H1 (cell line): Measurements from ENCODE around the gene CUX1. TPM values are rescaled to one million over a fixed set of nuclear protein-coding genes. Genes with fewer than 3 reads are reported as not detected.

Source experiments
- CTCF ChIA-PET: fragments of 300-600 bp; sonication (Branson Sonifier 250); formaldehyde crosslinking; loops from one replicate; lab custom pipeline; 2021; ENCODE audit not compliant: partially characterized antibody; lab: Charles Lee
- POLR2A ChIA-PET: fragments of 300-600 bp; sonication (Branson Sonifier 250); formaldehyde crosslinking; loops from one replicate; lab custom pipeline; 2021; ENCODE audit warnings: inconsistent platforms; ENCODE audit not compliant: partially characterized antibody; lab: Charles Lee
- DNase-seq, 2 experiments: peaks; one replicate each; pipeline versions ENCODE4 v3.0.0 to v3.0.0-alpha.2; 2010 to 2022; ENCODE audit warnings: low spot score in 2 of 2, low read depth in 1 of 2, mixed read lengths in 1 of 2
- FAIRE-seq: peaks from 2 replicates; lab custom pipeline; 2011; peaks lifted over from hg19 to GRCh38; lab: Jason Lieb, UNC
- H2AFZ ChIP-seq: 2 replicates; pipeline ENCODE4 v1.8.1; 2012; ENCODE audit warnings: low read length, inconsistent platforms
- H2AK5ac ChIP-seq: 2 replicates; pipeline ENCODE4 v1.6.1; 2013; ENCODE audit warnings: low read depth, low read length
- H2BK120ac ChIP-seq: replicated peaks from 2 replicates; pipeline ENCODE3; 2013; ENCODE audit warnings: low read depth, low read length, inconsistent platforms
- H2BK12ac ChIP-seq: 2 replicates; pipeline ENCODE4 v1.6.1; 2013; ENCODE audit warnings: low read depth, low read length
- H2BK15ac ChIP-seq: 2 replicates; pipeline ENCODE4 v1.6.1; 2013; ENCODE audit warnings: low read length
- H2BK20ac ChIP-seq: 2 replicates; pipeline ENCODE4 v1.6.1; 2013; ENCODE audit warnings: low read length
- H2BK5ac ChIP-seq: 2 replicates; pipeline ENCODE4 v1.6.1; 2013; ENCODE audit warnings: low read depth, low read length
- H3K14ac ChIP-seq: 2 replicates; pipeline ENCODE4 v1.6.1; 2013; ENCODE audit warnings: inconsistent platforms; ENCODE audit not compliant: insufficient read length
- H3K18ac ChIP-seq: 2 replicates; pipeline ENCODE4 v1.6.1; 2013; ENCODE audit warnings: low read length; ENCODE audit errors: extremely low read depth
- H3K23ac ChIP-seq: 2 replicates; pipeline ENCODE4 v1.6.1; 2013; ENCODE audit warnings: inconsistent platforms; ENCODE audit not compliant: insufficient read length
- H3K23me2 ChIP-seq: 2 replicates; pipeline ENCODE4 v1.6.1; 2013; ENCODE audit warnings: low read depth, low read length
- H3K27ac ChIP-seq: 2 replicates; pipeline ENCODE4 v1.6.1; 2011; ENCODE audit warnings: low read depth, low read length, inconsistent platforms
- H3K27me3 ChIP-seq, 4 experiments: replicated peaks in 1 of 4; 1 replicate in 1 of 4; 2 replicates in 3 of 4; pipeline versions ENCODE4 v1.6.1 to v1.8.1; 2011 to 2013; ENCODE audit warnings: low read length in 3 of 4, mild to moderate bottlenecking in 3 of 4, inconsistent platforms in 2 of 4, mixed read lengths in 2 of 4, moderate library complexity in 1 of 4; ENCODE audit not compliant: control insufficient read depth in 3 of 4, insufficient read depth in 3 of 4; ENCODE audit errors: extremely low read depth in 1 of 4
- H3K36me3 ChIP-seq, 4 experiments: 2 replicates each; pipeline versions ENCODE4 v1.6.1 to v1.8.1; 2011 to 2013; ENCODE audit warnings: mild to moderate bottlenecking in 4 of 4, low read length in 3 of 4, moderate library complexity in 2 of 4, control low read depth in 1 of 4, inconsistent platforms in 1 of 4; ENCODE audit not compliant: insufficient read depth in 4 of 4, control insufficient read depth in 2 of 4
- H3K4ac ChIP-seq: replicated peaks from 2 replicates; pipeline ENCODE3; 2013; ENCODE audit warnings: low read length, low read depth, mixed read lengths, inconsistent platforms; ENCODE audit not compliant: insufficient read length
- H3K4me1 ChIP-seq, 4 experiments: replicated peaks in 1 of 4; 1 replicate in 1 of 4; 2 replicates in 3 of 4; pipeline versions ENCODE4 v1.6.1 to v1.8.1; 2011 to 2013; ENCODE audit warnings: low read length in 3 of 4, inconsistent platforms in 2 of 4, mixed read lengths in 1 of 4; ENCODE audit not compliant: insufficient read depth in 4 of 4, control insufficient read depth in 3 of 4
- H3K4me2 ChIP-seq, 2 experiments: 2 replicates each; pipeline versions ENCODE4 v1.6.1 to v1.8.1; 2011 to 2013; ENCODE audit warnings: low read depth in 2 of 2, low read length in 2 of 2, control low read depth in 1 of 2, inconsistent platforms in 1 of 2, mild to moderate bottlenecking in 1 of 2; ENCODE audit not compliant: insufficient read depth in 1 of 2
- H3K4me3 ChIP-seq, 4 experiments: fragments of 200-600, 300-600 bp in 1 of 4; sonication (generic), shearing (Covaris generic), sonication (Bioruptor Twin) in 1 of 4; 2 replicates each; pipeline versions ENCODE4 v1.5.1 to v1.8.1; 2011 to 2016; ENCODE audit warnings: low read length in 4 of 4, low read depth in 3 of 4, control low read depth in 2 of 4, inconsistent platforms in 2 of 4, mild to moderate bottlenecking in 2 of 4, mixed read lengths in 1 of 4, moderate library complexity in 1 of 4; ENCODE audit not compliant: insufficient read depth in 2 of 4; ENCODE audit errors: extremely low read depth in 1 of 4
- H3K56ac ChIP-seq: replicated peaks from 2 replicates; pipeline ENCODE3; 2013; ENCODE audit warnings: low read depth, mild to moderate bottlenecking, mixed read lengths, low read length, inconsistent platforms; ENCODE audit not compliant: insufficient read length
- H3K79me1 ChIP-seq: 2 replicates; pipeline ENCODE4 v1.6.1; 2013; ENCODE audit warnings: low read depth, low read length, control low read depth
- H3K79me2 ChIP-seq, 2 experiments: 2 replicates each; pipeline versions ENCODE4 v1.6.1 to v1.8.1; 2012 to 2013; ENCODE audit warnings: low read length in 2 of 2, mild to moderate bottlenecking in 2 of 2, inconsistent platforms in 1 of 2; ENCODE audit not compliant: insufficient read depth in 2 of 2, control insufficient read depth in 1 of 2
- H3K9ac ChIP-seq, 4 experiments: replicated peaks in 1 of 4; 1 replicate in 1 of 4; 2 replicates in 3 of 4; pipeline versions ENCODE4 v1.6.1 to v1.8.1; 2011 to 2013; ENCODE audit warnings: low read depth in 3 of 4, low read length in 3 of 4, control low read depth in 2 of 4, mild to moderate bottlenecking in 2 of 4, moderate library complexity in 2 of 4, inconsistent platforms in 1 of 4; ENCODE audit errors: extremely low read depth in 1 of 4
- H3K9me3 ChIP-seq, 2 experiments: 2 replicates each; pipeline versions ENCODE4 v1.6.1 to v1.8.1; 2012 to 2013; ENCODE audit warnings: mild to moderate bottlenecking in 2 of 2, moderate library complexity in 2 of 2, control low read depth in 1 of 2, inconsistent platforms in 1 of 2, low read depth in 1 of 2, low read length in 1 of 2, mixed read lengths in 1 of 2; ENCODE audit not compliant: insufficient read depth in 2 of 2
- H4K20me1 ChIP-seq, 2 experiments: replicated peaks in 1 of 2; 2 replicates each; pipeline versions ENCODE3 to v1.8.1; 2011 to 2013; ENCODE audit warnings: inconsistent platforms in 2 of 2, low read length in 2 of 2, mild to moderate bottlenecking in 1 of 2; ENCODE audit not compliant: insufficient read depth in 2 of 2, control insufficient read depth in 1 of 2
- H4K5ac ChIP-seq: 2 replicates; pipeline ENCODE4 v1.6.1; 2013; ENCODE audit warnings: low read length, low read depth, mixed read lengths, inconsistent platforms; ENCODE audit not compliant: insufficient read length
- H4K8ac ChIP-seq: 2 replicates; pipeline ENCODE4 v1.8.0; 2013; ENCODE audit warnings: mild to moderate bottlenecking, moderate library complexity, low read length, inconsistent platforms; ENCODE audit not compliant: insufficient read depth; ENCODE audit errors: extremely low read depth
- H4K91ac ChIP-seq: replicated peaks from 2 replicates; pipeline ENCODE3; 2013; ENCODE audit warnings: low read length, mixed read lengths, inconsistent platforms; ENCODE audit not compliant: insufficient read length
- CHD1 ChIP-seq: IDR thresholded peaks from 2 replicates; pipeline ENCODE4 v1.6.1; 2012; ENCODE audit warnings: low read depth, low read length, improper control_type of control experiment
- KDM1A ChIP-seq: fragments of 200-600, 300-600 bp; sonication (generic); IDR thresholded peaks from 2 replicates; pipeline ENCODE4 v1.7.1; 2016; ENCODE audit warnings: mild to moderate bottlenecking, low read length, borderline replicate concordance
- SP1 ChIP-seq: IDR thresholded peaks from 2 replicates; pipeline ENCODE4 v1.6.1; 2011; ENCODE audit warnings: low read depth, low read length
- WGBS, 2 experiments: shearing (Covaris generic) in 1 of 2; methylation state at CpG; one replicate each; pipeline versions ENCODE4 v1.1.6 to v1.1.7; 2013 to 2015; ENCODE audit warnings: low lambda C conversion rate in 2 of 2, mixed read lengths in 2 of 2, inconsistent platforms in 1 of 2, low coverage in 1 of 2, missing lambda C conversion rate in 1 of 2; ENCODE audit not compliant: insufficient replicate concordance in 2 of 2, insufficient coverage in 1 of 2, insufficient read length in 1 of 2; ENCODE audit errors: extremely low coverage in 1 of 2, missing lambda C conversion rate in 1 of 2; 5-methylcytosine and 5-hydroxymethylcytosine counted together
- polyA plus RNA-seq, 7 experiments: library from polyadenylated mRNA; depleted of rRNA in 3 of 7; stranded (reverse) in 5 of 7; unstranded in 2 of 7; fragments of >200 nt in 5 of 7; fragments of 200-250 nt in 2 of 7; gene quantifications; 1 replicate in 5 of 7; 2 replicates in 1 of 7; 4 replicates in 1 of 7; pipeline versions ENCODE4 v1.2.1 to v1.2.3, GENCODE V29; 2011 to 2013; ENCODE audit warnings: missing spikeins in 2 of 7, mixed read lengths in 2 of 7
- total RNA-seq: library from RNA; stranded (reverse); fragmentation: NEBNext Ultra II Directional; extraction: Animal tissue kit (Norgen Biotek cat#: 25700); gene quantifications from 2 replicates; pipeline ENCODE4 v1.2.1, GENCODE V29; 2021
- TF ChIP-seq, protein P1 (sequence below): IDR thresholded peaks from 2 replicates; pipeline ENCODE4 v1.6.1; 2011; ENCODE audit warnings: low read length, improper control_type of control experiment

The CUX1 gene
- total and polyA plus RNA-seq, 2 of the 8 experiments (the other 6 are each of a cell fraction or from before 2014, with no cell fraction given): 21.6 to 65.9 TPM

DNA sequence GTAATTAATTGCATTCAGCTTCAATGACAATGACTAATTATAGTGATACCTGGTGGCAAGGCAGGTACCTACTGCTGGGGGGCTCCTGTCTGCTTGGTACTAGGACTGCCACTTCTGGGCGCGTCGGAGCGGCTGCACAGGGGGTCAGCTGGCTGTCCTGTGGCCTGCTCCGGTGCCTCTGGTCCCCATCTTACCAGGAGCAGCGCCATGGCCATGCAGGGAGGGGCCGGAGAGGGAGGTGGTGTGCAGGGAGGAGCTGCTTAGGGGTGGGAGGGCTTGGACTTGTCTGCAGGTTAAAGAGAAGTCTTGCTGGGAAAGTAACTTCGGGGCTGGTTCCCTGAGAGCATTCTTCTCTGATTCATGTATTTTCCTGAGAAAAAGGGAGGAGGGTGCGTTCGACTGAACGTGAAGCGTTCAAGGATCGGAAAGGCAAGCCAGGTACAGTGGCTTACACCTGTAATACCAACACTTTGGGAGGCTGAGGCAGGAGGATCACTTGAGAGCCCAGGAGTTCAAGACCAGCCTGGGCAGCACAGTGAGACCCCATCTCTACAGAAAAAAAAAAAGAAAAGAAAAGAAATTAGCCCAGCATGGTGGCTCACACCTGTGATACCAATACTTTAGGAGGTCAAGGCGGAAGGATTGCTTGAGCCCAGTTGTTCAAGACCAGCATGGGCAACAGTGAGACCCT is 15.4 kb downstream of the CUX1 start:
- Histone ChIP-seq H3K56ac (no peak overlapping the region), H4K8ac (no peak overlapping the region), H4K91ac (no peak overlapping the region), H3K4ac (no peak overlapping the region), H2AFZ (no peak overlapping the region), H2BK120ac (no peak overlapping the region), H4K5ac (no peak overlapping the region), H2BK12ac (no peak overlapping the region), H4K20me1 (peaks cover 29 to 39% of the 10 kb centered on the region in 2 experiments), H3K4me2 (no peak overlapping the region), H3K9me3 (no peaks in the 10 kb centered on the region), H3K4me3 (no peak overlapping the region), H3K9ac (no peak overlapping the region), H3K27me3 (no peaks in the 10 kb centered on the region), H3K18ac (peak overlapping the region; percentile 24; the same call in 1 of the 2 replicates), H2AK5ac (no peak overlapping the region), H3K36me3 (no peaks in the 10 kb centered on the region; a peak in 1 of 8 replicates), H3K4me1 (peaks cover 0 to 7% (median 0%) of the 10 kb centered on the region in 4 experiments; a peak in 4 of 7 replicates), H2BK5ac (no peak overlapping the region), H2BK15ac (no peak overlapping the region), H3K14ac (no peak overlapping the region), H3K27ac (no peak overlapping the region), H3K23me2 (no peaks in the 10 kb centered on the region), H2BK20ac (no peak overlapping the region), H3K79me1 (peaks cover 23% of the 10 kb centered on the region), H3K79me2 (peaks cover 59 to 98% of the 10 kb centered on the region in 2 experiments), H3K23ac (no peak overlapping the region)
- ChIA-PET POLR2A (interaction anchor here (1.1 kb wide), 1 partner anchor 9 kb away, joined by 4 read pairs; no protein-coding TSS in a partner anchor), CTCF (interaction anchor here (0.9 to 1.2 kb wide), 3 partner anchors 8 to 209 kb away, joined by 3 read pairs; no protein-coding TSS in a partner anchor)
- WGBS, 2 experiments: 95% methylated on average over 14 of the region's 14 CpGs; no CpG with 5 or more reads in 1 of the 2 experiments
- FAIRE-seq: no peak
- DNase-seq: no peak
- TF ChIP-seq KDM1A (peak; percentile 35; the same call in 1 of the 2 replicates), SP1 (no peak), CHD1 (no peak)
- TF ChIP-seq, protein P1, sequence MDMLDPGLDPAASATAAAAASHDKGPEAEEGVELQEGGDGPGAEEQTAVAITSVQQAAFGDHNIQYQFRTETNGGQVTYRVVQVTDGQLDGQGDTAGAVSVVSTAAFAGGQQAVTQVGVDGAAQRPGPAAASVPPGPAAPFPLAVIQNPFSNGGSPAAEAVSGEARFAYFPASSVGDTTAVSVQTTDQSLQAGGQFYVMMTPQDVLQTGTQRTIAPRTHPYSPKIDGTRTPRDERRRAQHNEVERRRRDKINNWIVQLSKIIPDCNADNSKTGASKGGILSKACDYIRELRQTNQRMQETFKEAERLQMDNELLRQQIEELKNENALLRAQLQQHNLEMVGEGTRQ: no peak
